Sigmoid colon (tissue), 7 donors: ENCODE data around the gene ZC2HC1B. TPM values are rescaled to one million over a fixed set of nuclear protein-coding genes. Genes with fewer than 3 reads are reported as not detected.

Experiments
- DNase-seq: peaks from one replicate; pipeline ENCODE4 v3.0.0-alpha.2; 2019
- H3K27ac ChIP-seq, 4 donors: fragments of 200-600 bp; sonication (generic); one replicate each; pipeline ENCODE4 v1.5.1; 2016 to 2019; ENCODE audit warnings: mild to moderate bottlenecking in 1 of 4
- H3K27me3 ChIP-seq, 3 donors: fragments of 200-600 bp; sonication (generic); one replicate each; pipeline ENCODE4 v1.5.1; 2019; ENCODE audit warnings: mild to moderate bottlenecking in 1 of 3
- H3K36me3 ChIP-seq, 4 donors: fragments of 200-600 bp; sonication (generic); one replicate each; pipeline ENCODE4 v1.5.1; 2016 to 2019
- H3K4me1 ChIP-seq, 4 donors: fragments of 200-600 bp; sonication (generic); one replicate each; pipeline ENCODE4 v1.5.1; 2017 to 2019
- H3K4me3 ChIP-seq, 4 donors: fragments of 200-600 bp; sonication (generic); one replicate each; pipeline ENCODE4 v1.5.1; 2017 to 2019; ENCODE audit warnings: mild to moderate bottlenecking in 2 of 4, moderate library complexity in 1 of 4
- H3K9me3 ChIP-seq, 4 donors: fragments of 200-600 bp in 3 of 4; sonication (generic) in 3 of 4; one replicate each; pipeline versions ENCODE4 v1.5.1 to v1.6.1; 2013 to 2019
- EP300 ChIP-seq, 4 donors: sonication (generic); formaldehyde crosslinking; IDR thresholded peaks; one replicate each; pipeline ENCODE4 v1.6.1; 2017; ENCODE audit warnings: antibody characterized with exemption in 4 of 4
- POLR2A ChIP-seq, 2 donors: fragments of 450-650 bp; IDR thresholded peaks; one replicate each; pipeline ENCODE4 v1.6.1; 2016; ENCODE audit warnings: antibody characterized with exemption in 2 of 2, mild to moderate bottlenecking in 2 of 2, moderate library complexity in 2 of 2
- POLR2AphosphoS5 ChIP-seq, 4 donors: sonication (generic); formaldehyde crosslinking; IDR thresholded peaks; one replicate each; pipeline ENCODE4 v1.6.1; 2017; ENCODE audit warnings: antibody characterized with exemption in 4 of 4
- WGBS, 2 donors: extraction: QIAGEN DNeasy Blood & Tissue Kit; methylation state at CpG; one replicate each; pipeline ENCODE4 v1.1.7; 2013; 5-methylcytosine and 5-hydroxymethylcytosine counted together
- intact Hi-C: fragments of 100-400 bp; cut with DNase I; formaldehyde crosslinking; loops from one replicate; pipeline ENCODE4 v1.15.1; 2023
- polyA plus RNA-seq, 3 donors: library from polyadenylated mRNA; stranded (reverse); fragments of 200-250 nt; gene quantifications; one replicate each; pipeline ENCODE4 v1.2.3, GENCODE V29; 2013
- total RNA-seq, 4 donors: library from RNA; depleted of rRNA; stranded (reverse); fragments of >200 nt; gene quantifications; one replicate each; pipeline ENCODE4 v1.1.0, GENCODE V29; 2016
- TF ChIP-seq, protein P1 (sequence below), 4 experiments: fragments of 450-650 bp in 3 of 4; fragments of 200-600 bp in 1 of 4; IDR thresholded peaks; one replicate each; pipeline ENCODE4 v1.5.1; 2016 to 2019; ENCODE audit warnings: antibody characterized with exemption in 4 of 4, mild to moderate bottlenecking in 3 of 4, moderate library complexity in 2 of 4
- donor health status: healthy with polysubstance abuse.
- donor health status: Bipolar disorder and iron deficiency.
- donor health status: healthy.

Gene ZC2HC1B
- total and polyA plus RNA-seq, 7 donors = not detected

- intact Hi-C loops = no loop called here
- H3K4me3 ChIP-seq = no peak overlapping the region
- no peaks in the 10 kb centered on the region for H3K36me3 ChIP-seq
- TF ChIP-seq, protein P1, sequence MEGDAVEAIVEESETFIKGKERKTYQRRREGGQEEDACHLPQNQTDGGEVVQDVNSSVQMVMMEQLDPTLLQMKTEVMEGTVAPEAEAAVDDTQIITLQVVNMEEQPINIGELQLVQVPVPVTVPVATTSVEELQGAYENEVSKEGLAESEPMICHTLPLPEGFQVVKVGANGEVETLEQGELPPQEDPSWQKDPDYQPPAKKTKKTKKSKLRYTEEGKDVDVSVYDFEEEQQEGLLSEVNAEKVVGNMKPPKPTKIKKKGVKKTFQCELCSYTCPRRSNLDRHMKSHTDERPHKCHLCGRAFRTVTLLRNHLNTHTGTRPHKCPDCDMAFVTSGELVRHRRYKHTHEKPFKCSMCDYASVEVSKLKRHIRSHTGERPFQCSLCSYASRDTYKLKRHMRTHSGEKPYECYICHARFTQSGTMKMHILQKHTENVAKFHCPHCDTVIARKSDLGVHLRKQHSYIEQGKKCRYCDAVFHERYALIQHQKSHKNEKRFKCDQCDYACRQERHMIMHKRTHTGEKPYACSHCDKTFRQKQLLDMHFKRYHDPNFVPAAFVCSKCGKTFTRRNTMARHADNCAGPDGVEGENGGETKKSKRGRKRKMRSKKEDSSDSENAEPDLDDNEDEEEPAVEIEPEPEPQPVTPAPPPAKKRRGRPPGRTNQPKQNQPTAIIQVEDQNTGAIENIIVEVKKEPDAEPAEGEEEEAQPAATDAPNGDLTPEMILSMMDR (IDR thresholded peaks at IDR 0.05) = no peak
- no peak for TF ChIP-seq POLR2AphosphoS5 (IDR thresholded peaks at IDR 0.05)
- TF ChIP-seq EP300 (IDR thresholded peaks at IDR 0.05) = no peak
- TF ChIP-seq POLR2A (IDR thresholded peaks at IDR 0.05) = no peak
- no peaks in the 10 kb centered on the region for H3K27me3 ChIP-seq
- H3K9me3 ChIP-seq = no peaks in the 10 kb centered on the region
- peaks cover 0 to 8% (median 0%) of the 10 kb centered on the region in 4 donors for H3K4me1 ChIP-seq
- H3K27ac ChIP-seq = no peak overlapping the region
- no peak for DNase-seq
- whole genome bisulfite sequencing, 2 donors = 80 to 83% methylated on average over 1 of the region's 1 CpG
These were observed 102.0 kb downstream of the ZC2HC1B start for GRCh38 chr6:143966312-143966711.

DNA sequence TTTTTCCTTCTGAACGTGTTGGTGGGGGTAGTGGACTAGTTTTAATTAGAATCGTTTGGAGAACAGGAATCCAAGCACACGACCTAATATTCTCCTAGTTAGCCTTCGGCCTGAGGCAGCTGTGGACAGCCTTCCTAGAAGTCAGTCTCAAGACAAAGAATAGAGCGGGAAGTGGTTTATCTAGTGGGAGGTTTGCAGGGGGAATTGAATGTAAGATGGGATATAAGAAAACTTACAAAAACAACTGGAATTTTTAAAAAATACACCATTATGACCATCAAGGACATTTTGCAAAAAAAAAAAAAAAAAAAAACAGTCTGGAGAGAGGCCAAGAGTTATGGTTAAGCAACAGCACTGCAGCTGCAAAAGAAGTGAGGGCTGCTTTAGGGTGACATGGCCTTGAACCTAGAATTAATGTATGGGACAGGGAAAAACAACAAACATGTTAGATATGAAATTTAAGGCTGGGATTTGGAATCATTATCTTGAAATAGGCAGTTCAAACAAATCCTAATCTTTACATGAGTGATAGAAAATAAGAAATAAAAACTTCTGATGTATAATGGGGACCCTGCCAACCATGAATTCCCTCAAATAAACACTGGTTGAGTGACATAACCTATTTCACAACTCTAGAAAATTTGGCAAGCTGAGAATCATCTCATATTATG lies 103.6 kb downstream of the ZC2HC1B start:
- Histone ChIP-seq H3K9me3 (no peaks in the 10 kb centered on the region), H3K27ac (no peak overlapping the region), H3K4me1 (no peaks in the 10 kb centered on the region), H3K27me3 (no peaks in the 10 kb centered on the region), H3K36me3 (no peaks in the 10 kb centered on the region), H3K4me3 (no peak overlapping the region)
- intact Hi-C loops = no loop called here
- TF ChIP-seq POLR2A (IDR thresholded peaks at IDR 0.05) (no peak), EP300 (IDR thresholded peaks at IDR 0.05) (no peak), POLR2AphosphoS5 (IDR thresholded peaks at IDR 0.05) (no peak)
- TF ChIP-seq, protein P1 (IDR thresholded peaks at IDR 0.05) = no peak
- 83 to 85% methylated on average over 5 of the region's 5 CpGs for WGBS, 2 donors
- no peak for DNase-seq

GRCh38 chr6:143969077-143969476 lies 104.8 kb downstream of the ZC2HC1B start:
- H3K4me1 ChIP-seq = no peaks in the 10 kb centered on the region
- DNase-seq = no peak
- H3K27me3 ChIP-seq = no peaks in the 10 kb centered on the region
- H3K27ac ChIP-seq = no peak overlapping the region
- intact Hi-C loops = no loop called here
- WGBS, 2 donors = 72 to 79% methylated on average over 2 of the region's 2 CpGs
- no peaks in the 10 kb centered on the region for H3K36me3 ChIP-seq
- H3K9me3 ChIP-seq = no peaks in the 10 kb centered on the region
- no peak overlapping the region for H3K4me3 ChIP-seq
- TF ChIP-seq POLR2A (IDR thresholded peaks at IDR 0.05) = no peak
- no peak for TF ChIP-seq POLR2AphosphoS5 (IDR thresholded peaks at IDR 0.05)
- TF ChIP-seq EP300 (IDR thresholded peaks at IDR 0.05) = no peak
- TF ChIP-seq, protein P1 (IDR thresholded peaks at IDR 0.05) = no peak

DNA sequence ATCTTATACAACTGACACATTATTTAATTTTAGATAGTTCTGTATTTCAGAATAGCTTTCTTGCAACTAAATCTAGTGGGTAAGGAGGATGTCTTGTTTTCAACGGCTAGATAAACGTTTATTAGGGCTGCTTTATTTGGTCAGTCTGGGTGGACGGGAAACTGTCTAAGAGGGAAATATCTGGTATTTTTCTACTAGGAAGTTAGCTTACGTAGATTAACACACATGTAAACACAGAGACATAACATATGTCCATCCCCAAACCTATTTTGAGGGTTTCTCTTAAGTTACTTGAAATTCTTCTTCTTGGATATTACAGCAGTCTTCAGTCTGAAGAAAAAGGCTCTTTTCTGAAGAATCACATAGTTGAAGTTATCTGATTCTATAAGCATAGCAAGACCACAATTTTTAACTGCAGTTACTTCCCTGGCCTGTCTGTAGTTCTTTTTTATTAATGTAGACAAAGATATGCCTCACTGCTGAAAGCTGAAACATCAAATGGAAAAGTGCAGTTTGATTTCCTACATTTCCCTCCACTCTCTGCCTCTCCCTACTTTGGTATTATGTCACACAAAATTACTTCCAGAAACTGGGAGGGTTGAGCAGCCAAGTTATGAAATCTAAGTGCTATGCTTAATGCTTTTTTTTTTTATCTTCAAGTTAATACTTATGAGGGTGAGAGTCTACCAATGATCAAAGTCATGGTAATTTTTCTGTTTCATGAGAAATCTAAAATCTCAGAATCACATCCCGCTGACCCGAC lies 106.4 kb downstream of the ZC2HC1B start:
- TF ChIP-seq POLR2A (IDR thresholded peaks at IDR 0.05) (no peak), POLR2AphosphoS5 (IDR thresholded peaks at IDR 0.05) (no peak)
- Histone ChIP-seq H3K9me3 (no peaks in the 10 kb centered on the region), H3K27ac (peak overlapping the region in 1 of 4 donors; percentile 22), H3K4me1 (no peaks in the 10 kb centered on the region), H3K36me3 (no peaks in the 10 kb centered on the region), H3K27me3 (no peaks in the 10 kb centered on the region), H3K4me3 (no peak overlapping the region)
- 83% methylated on average over 6 of the region's 6 CpGs for WGBS, 2 donors
- no peak for DNase-seq
- intact Hi-C loops = no loop called here

DNA sequence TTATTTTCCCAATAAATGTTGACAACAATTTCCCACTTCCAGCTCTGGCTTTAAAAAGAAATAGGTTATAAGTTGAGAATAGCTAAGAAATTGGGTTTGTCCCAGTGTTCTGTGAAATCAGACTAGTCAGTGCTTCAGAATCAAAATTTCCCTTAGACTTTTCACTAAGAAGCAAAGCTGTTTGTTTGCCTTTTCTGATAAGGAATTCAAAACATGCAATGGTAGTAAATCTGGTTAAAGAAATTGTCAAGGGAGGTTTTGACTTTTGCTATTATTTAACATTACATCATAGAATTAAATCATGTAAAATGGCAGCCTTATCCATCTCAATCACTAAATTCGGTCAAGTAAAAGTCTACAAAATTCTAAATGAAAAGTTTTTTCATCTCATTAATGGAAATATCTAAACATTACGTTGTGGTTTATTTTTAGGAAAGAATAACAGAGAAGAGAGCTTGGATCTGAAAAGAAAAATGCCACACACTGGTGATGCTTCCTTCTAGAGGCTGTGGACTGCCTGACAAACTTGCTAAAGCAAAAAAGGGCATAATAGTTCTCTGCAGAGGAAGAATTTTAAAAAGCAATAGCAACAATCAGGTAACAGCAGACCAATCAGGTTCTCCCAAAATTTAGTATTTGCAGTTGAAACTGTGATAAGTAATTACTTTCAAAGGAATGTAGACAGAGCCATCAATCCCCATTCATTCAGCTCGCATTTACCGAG lies 107.4 kb downstream of the ZC2HC1B start:
- 82 to 88% methylated on average over 4 of the region's 4 CpGs for WGBS, 2 donors
- Histone ChIP-seq H3K36me3 (no peaks in the 10 kb centered on the region), H3K4me3 (no peak overlapping the region), H3K27ac (no peak overlapping the region), H3K27me3 (no peaks in the 10 kb centered on the region), H3K9me3 (no peaks in the 10 kb centered on the region), H3K4me1 (no peaks in the 10 kb centered on the region)
- intact Hi-C loops = no loop called here
- TF ChIP-seq, protein P1 (IDR thresholded peaks at IDR 0.05) = no peak
- TF ChIP-seq POLR2A (IDR thresholded peaks at IDR 0.05) = no peak
- TF ChIP-seq EP300 (IDR thresholded peaks at IDR 0.05) = no peak
- no peak for TF ChIP-seq POLR2AphosphoS5 (IDR thresholded peaks at IDR 0.05)
- no peak for DNase-seq
